Hepatocyte (in vitro differentiated cells): ENCODE measurements around the gene MRPS12. TPM values are rescaled to one million over a fixed set of nuclear protein-coding genes. Genes with fewer than 3 reads are reported as not detected.
"Not testable (repeated sequence)": the region's sequence is repeated elsewhere in the genome, so short reads cannot be mapped to it uniquely, and the experiment has no call there.

Experiments
- DNase-seq: peaks from one replicate; pipeline ENCODE4 v3.0.0-alpha.2; 2016; ENCODE audit warnings: low spot score
- H2AFZ ChIP-seq: fragments of 200-600 bp; sonication (generic); 2 replicates; pipeline ENCODE4 v1.6.0; 2016; ENCODE audit warnings: antibody characterized with exemption, mild to moderate bottlenecking
- H3K27ac ChIP-seq: fragments of 200-600 bp; sonication (generic); 2 replicates; pipeline ENCODE4 v1.5.1; 2016; ENCODE audit warnings: mild to moderate bottlenecking
- H3K27me3 ChIP-seq: fragments of 200-600 bp; sonication (generic); 2 replicates; pipeline ENCODE4 v1.6.1; 2016
- H3K36me3 ChIP-seq: fragments of 200-600 bp; sonication (generic); replicated peaks from 2 replicates; pipeline ENCODE4 v1.5.1; 2016; ENCODE audit warnings: low read depth; ENCODE audit not compliant: insufficient read depth
- H3K4me1 ChIP-seq: fragments of 200-600 bp; sonication (generic); 2 replicates; pipeline ENCODE4 v1.5.1; 2016; ENCODE audit warnings: mild to moderate bottlenecking, moderate library complexity; ENCODE audit not compliant: insufficient read depth
- H3K4me2 ChIP-seq: fragments of 200-600 bp; sonication (generic); 2 replicates; pipeline ENCODE4 v1.6.0; 2016
- H3K4me3 ChIP-seq: fragments of 200-600 bp; sonication (generic); 2 replicates; pipeline ENCODE4 v1.5.1; 2016; ENCODE audit warnings: mild to moderate bottlenecking
- H3K79me2 ChIP-seq: fragments of 200-600 bp; sonication (generic); 2 replicates; pipeline ENCODE4 v1.6.0; 2017; ENCODE audit warnings: mild to moderate bottlenecking
- H3K9me2 ChIP-seq: fragments of 200-600 bp; sonication (generic); replicated peaks from 2 replicates; pipeline ENCODE4 v1.6.0; 2017; ENCODE audit warnings: mild to moderate bottlenecking; ENCODE audit not compliant: insufficient read depth
- H3K9me3 ChIP-seq: fragments of 200-600 bp; sonication (generic); 2 replicates; pipeline ENCODE4 v1.5.1; 2016; ENCODE audit warnings: low read depth, mild to moderate bottlenecking
- H4K20me1 ChIP-seq: fragments of 200-600 bp; sonication (generic); 2 replicates; pipeline ENCODE4 v1.6.0; 2016; ENCODE audit warnings: mild to moderate bottlenecking; ENCODE audit not compliant: insufficient read depth, poor library complexity, severe bottlenecking
- CTCF ChIP-seq: fragments of 200-600 bp; sonication (generic); IDR thresholded peaks from 2 replicates; pipeline ENCODE4 v1.5.1; 2016; ENCODE audit warnings: antibody characterized with exemption, mild to moderate bottlenecking; ENCODE audit not compliant: poor library complexity
- EZH2 ChIP-seq: fragments of 200-600 bp; sonication (generic); IDR thresholded peaks from 2 replicates; pipeline ENCODE4 v1.6.1; 2016; ENCODE audit warnings: antibody characterized with exemption, mild to moderate bottlenecking, borderline replicate concordance
- EZH2phosphoT487 ChIP-seq: fragments of 200-600 bp; sonication (generic); IDR thresholded peaks from one replicate; pipeline ENCODE4 v1.6.1; 2018; ENCODE audit warnings: antibody characterized with exemption, mild to moderate bottlenecking, low read depth, moderate library complexity; ENCODE audit not compliant: unreplicated experiment, severe bottlenecking
- WGBS: methylation state at CpG from one replicate; pipeline ENCODE4 v1.1.6; 2016; ENCODE audit warnings: low lambda C conversion rate; ENCODE audit errors: missing lambda C conversion rate; 5-methylcytosine and 5-hydroxymethylcytosine counted together
- polyA plus RNA-seq: library from polyadenylated mRNA; unstranded; fragments of >200 nt; fragmentation: Nextera tagmentation; extraction: Ambion mirVana; gene quantifications from 2 replicates; pipeline ENCODE4 v1.2.1, GENCODE V29; 2016
- total RNA-seq: library from RNA; depleted of rRNA; stranded (reverse); fragments of >200 nt; gene quantifications from 2 replicates; pipeline ENCODE4 v1.2.3, GENCODE V29; 2014

Gene MRPS12
- total and polyA plus RNA-seq, 2 experiments from 2014 or later: 35.8 to 66.8 TPM

- Histone ChIP-seq H3K4me1 (no peaks in the 10 kb centered on the region), H3K4me2 (no peak overlapping the region), H3K36me3 (no peaks in the 10 kb centered on the region), H3K27me3 (no peaks in the 10 kb centered on the region), H3K9me2 (no peaks in the 10 kb centered on the region), H3K4me3 (no peak overlapping the region), H4K20me1 (peaks cover 4% of the 10 kb centered on the region), H3K79me2 (peaks cover 57% of the 10 kb centered on the region), H3K9me3 (no peaks in the 10 kb centered on the region), H3K27ac (no peak overlapping the region), H2AFZ (no peak overlapping the region)
- 95% methylated on average over 2 of the region's 2 CpGs for WGBS
- DNase-seq: no peak
- no peak for TF ChIP-seq EZH2phosphoT487
- TF ChIP-seq CTCF: no peak
- TF ChIP-seq EZH2: no peak
Measured at GRCh38 chr19:38964738-38965137, 34.0 kb downstream of the MRPS12 start.

DNA sequence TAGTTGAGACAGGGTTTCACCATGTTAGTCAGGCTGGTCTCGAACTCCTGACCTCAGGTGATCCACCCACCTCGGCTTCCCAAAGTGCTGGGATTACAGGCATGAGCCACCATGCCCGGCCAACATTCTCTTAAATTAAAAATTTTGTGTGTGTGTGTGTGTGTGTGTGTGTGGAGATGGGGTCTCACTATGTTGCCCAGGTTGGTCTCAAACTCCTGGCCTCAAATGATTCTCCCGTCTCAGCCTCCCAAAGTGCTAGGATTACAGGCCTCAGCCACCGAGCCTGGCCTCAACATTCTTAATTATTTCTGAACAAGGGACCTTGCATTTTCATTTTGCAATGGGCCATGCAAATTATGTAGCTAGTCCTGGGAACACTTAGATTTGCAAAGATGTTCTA is 35.4 kb downstream of the MRPS12 start:
- not testable (repeated sequence) for H3K4me1 ChIP-seq, H3K36me3 ChIP-seq, H3K27ac ChIP-seq, H2AFZ ChIP-seq, H4K20me1 ChIP-seq, H3K27me3 ChIP-seq, H3K9me2 ChIP-seq, H3K4me3 ChIP-seq, H3K4me2 ChIP-seq, H3K9me3 ChIP-seq, DNase-seq
- peaks cover 61% of the 10 kb centered on the region for H3K79me2 ChIP-seq
- 89% methylated on average over 5 of the region's 5 CpGs for WGBS

- peaks cover 80% of the 10 kb centered on the region for H3K79me2 ChIP-seq
- 91% methylated on average over 12 of the region's 12 CpGs for WGBS
- no peak for DNase-seq
Measured at GRCh38 chr19:38970664-38971532, 40.2 kb downstream of the MRPS12 start.

More at GRCh38 chr19:38970664-38971532, 40.2 kb downstream of the MRPS12 start:
- Histone ChIP-seq H3K4me1 (peaks cover 4% of the 10 kb centered on the region), H2AFZ (no peak overlapping the region), H4K20me1 (no peaks in the 10 kb centered on the region), H3K4me2 (no peak overlapping the region), H3K4me3 (no peak overlapping the region), H3K27me3 (no peaks in the 10 kb centered on the region), H3K9me2 (no peaks in the 10 kb centered on the region), H3K27ac (no peak overlapping the region), H3K36me3 (no peaks in the 10 kb centered on the region), H3K9me3 (no peaks in the 10 kb centered on the region)
- TF ChIP-seq EZH2phosphoT487 (no peak), CTCF (no peak), EZH2 (no peak)
